GM23338 (cell line): ENCODE measurements around the gene FBXL17.

Experiments used
- CREB1 ChIP-seq: fragments of 250-450 bp; sonication (Bioruptor Pico); IDR thresholded peaks from 2 replicates; pipeline ENCODE4 v1.5.0; 2020; ENCODE audit warnings: low read depth, mild to moderate bottlenecking, moderate library complexity
- CTCF ChIP-seq, 2 experiments: fragments of 200-600 bp in 1 of 2; sonication (generic) in 1 of 2; conservative IDR thresholded peaks; 2 replicates each; pipeline versions ENCODE4 v1.5.1 to v1.6.1; 2016 to 2017; ENCODE audit warnings: antibody characterized with exemption in 2 of 2, low read depth in 2 of 2, mild to moderate bottlenecking in 2 of 2, moderate library complexity in 1 of 2
- EZH2 ChIP-seq: fragments of 200-600 bp; sonication (generic); IDR thresholded peaks from one replicate; pipeline ENCODE4 v1.8.0; 2017; ENCODE audit warnings: antibody characterized with exemption, mild to moderate bottlenecking, low read depth; ENCODE audit not compliant: unreplicated experiment
- EZH2phosphoT487 ChIP-seq: fragments of 200-600 bp; sonication (generic); IDR thresholded peaks from one replicate; pipeline ENCODE4 v1.8.1; 2018; ENCODE audit warnings: antibody characterized with exemption; ENCODE audit not compliant: unreplicated experiment
- POLR2AphosphoS5 ChIP-seq: IDR thresholded peaks from 2 replicates; pipeline ENCODE4 v1.6.1; 2016; ENCODE audit warnings: antibody characterized with exemption, low read depth
- STAT1 ChIP-seq: IDR thresholded peaks from one replicate; pipeline ENCODE4 v1.6.1; 2016; ENCODE audit warnings: antibody characterized with exemption; ENCODE audit not compliant: unreplicated experiment
- TF ChIP-seq, protein P1 (sequence below): IDR thresholded peaks from one replicate; pipeline ENCODE4 v1.6.1; 2018; ENCODE audit warnings: antibody characterized with exemption; ENCODE audit not compliant: unreplicated experiment

DNA sequence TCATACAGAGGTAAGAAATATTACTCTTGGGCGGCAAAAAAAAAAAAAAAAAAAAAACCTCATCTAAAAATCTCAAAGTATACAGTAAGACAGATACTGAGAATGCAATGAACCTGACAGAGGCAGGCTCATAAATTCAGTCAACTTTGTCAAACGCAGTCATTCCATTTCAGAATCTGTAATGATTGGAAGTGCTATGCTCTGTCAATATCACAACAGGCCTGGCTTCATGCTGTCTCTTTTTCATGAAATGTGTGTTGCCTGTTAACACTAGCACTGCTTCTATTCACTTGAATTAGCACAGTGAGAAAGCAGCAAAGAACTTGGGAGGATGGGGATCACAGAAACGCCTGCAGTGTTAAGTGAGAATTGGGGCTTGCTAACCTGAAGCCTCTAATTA is 510.9 kb downstream of the FBXL17 start:
- TF ChIP-seq CTCF (conservative IDR thresholded peaks at IDR 0.05; ENCODE audit: low read depth in 2 of 2) (no peak), STAT1 (no peak), POLR2AphosphoS5 (no peak), EZH2 (no peak), CREB1 (CRISPR knock-in tag) (no peak), EZH2phosphoT487 (no peak)
- TF ChIP-seq, protein P1, sequence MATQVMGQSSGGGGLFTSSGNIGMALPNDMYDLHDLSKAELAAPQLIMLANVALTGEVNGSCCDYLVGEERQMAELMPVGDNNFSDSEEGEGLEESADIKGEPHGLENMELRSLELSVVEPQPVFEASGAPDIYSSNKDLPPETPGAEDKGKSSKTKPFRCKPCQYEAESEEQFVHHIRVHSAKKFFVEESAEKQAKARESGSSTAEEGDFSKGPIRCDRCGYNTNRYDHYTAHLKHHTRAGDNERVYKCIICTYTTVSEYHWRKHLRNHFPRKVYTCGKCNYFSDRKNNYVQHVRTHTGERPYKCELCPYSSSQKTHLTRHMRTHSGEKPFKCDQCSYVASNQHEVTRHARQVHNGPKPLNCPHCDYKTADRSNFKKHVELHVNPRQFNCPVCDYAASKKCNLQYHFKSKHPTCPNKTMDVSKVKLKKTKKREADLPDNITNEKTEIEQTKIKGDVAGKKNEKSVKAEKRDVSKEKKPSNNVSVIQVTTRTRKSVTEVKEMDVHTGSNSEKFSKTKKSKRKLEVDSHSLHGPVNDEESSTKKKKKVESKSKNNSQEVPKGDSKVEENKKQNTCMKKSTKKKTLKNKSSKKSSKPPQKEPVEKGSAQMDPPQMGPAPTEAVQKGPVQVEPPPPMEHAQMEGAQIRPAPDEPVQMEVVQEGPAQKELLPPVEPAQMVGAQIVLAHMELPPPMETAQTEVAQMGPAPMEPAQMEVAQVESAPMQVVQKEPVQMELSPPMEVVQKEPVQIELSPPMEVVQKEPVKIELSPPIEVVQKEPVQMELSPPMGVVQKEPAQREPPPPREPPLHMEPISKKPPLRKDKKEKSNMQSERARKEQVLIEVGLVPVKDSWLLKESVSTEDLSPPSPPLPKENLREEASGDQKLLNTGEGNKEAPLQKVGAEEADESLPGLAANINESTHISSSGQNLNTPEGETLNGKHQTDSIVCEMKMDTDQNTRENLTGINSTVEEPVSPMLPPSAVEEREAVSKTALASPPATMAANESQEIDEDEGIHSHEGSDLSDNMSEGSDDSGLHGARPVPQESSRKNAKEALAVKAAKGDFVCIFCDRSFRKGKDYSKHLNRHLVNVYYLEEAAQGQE = no peak
